SK-N-SH treated with all-trans-retinoic acid at 6 μM for 48 hours (cell line): ENCODE measurements around the gene DTHD1.

Source experiments
- BACH2 ChIP-seq: fragments of 250-450 bp; sonication (Bioruptor Pico); IDR thresholded peaks from 2 replicates; pipeline ENCODE4 v1.9.0; 2021; ENCODE audit warnings: mild to moderate bottlenecking, borderline replicate concordance
- SNAI2 ChIP-seq: fragments of 250-450 bp; sonication (Bioruptor Pico); IDR thresholded peaks from 2 replicates; pipeline ENCODE4 v1.5.0; 2020; ENCODE audit warnings: mild to moderate bottlenecking, moderate library complexity
- ZC3H10 ChIP-seq: fragments of 250-450 bp; sonication (Bioruptor Pico); IDR thresholded peaks from 2 replicates; pipeline ENCODE4 v1.5.1; 2021; ENCODE audit warnings: mild to moderate bottlenecking, moderate library complexity
- ZFP30 ChIP-seq: fragments of 450-650 bp; formaldehyde crosslinking; IDR thresholded peaks from 2 replicates; pipeline ENCODE4 v1.5.0; 2022; ENCODE audit warnings: mild to moderate bottlenecking, moderate library complexity
- TF ChIP-seq, protein P1 (sequence below): fragments of 250-450 bp; sonication (Bioruptor Pico); IDR thresholded peaks from 2 replicates; pipeline ENCODE4 v1.8.0; 2020; ENCODE audit warnings: mild to moderate bottlenecking, moderate library complexity, borderline replicate concordance

DNA sequence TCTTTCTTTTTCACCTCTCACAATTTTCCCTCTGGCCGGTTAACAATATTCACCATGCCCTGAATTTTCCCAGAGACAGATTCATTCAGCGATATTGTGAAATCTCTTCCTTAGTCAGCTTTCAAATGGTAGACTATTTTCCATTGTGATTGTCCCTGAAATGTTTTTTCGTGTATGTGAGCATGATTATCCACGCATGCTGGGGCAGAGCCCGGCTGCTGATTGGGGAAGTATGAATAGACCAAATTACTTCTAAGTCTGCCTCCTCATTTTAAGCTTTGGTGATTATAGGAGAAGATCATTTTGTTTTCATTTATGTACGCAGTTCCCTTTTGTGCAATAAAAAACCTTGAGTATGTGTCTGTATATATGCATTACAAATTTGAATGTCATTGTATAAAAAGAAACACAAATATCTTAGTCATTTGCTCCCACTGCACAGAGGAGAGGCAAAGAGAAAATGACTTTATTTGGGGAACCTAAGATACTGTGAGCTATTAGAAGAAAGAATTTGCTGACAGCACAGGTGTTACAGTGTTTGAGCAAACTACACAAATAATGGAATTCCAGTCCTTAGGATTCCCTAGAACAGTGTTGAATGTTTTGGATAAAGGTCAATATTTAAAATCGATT, 11.3 kb downstream of the DTHD1 start:
- TF ChIP-seq ZC3H10 (CRISPR knock-in tag) (no peak), SNAI2 (CRISPR knock-in tag) (no peak), ZFP30 (no peak), BACH2 (CRISPR knock-in tag) (no peak)
- TF ChIP-seq, protein P1, sequence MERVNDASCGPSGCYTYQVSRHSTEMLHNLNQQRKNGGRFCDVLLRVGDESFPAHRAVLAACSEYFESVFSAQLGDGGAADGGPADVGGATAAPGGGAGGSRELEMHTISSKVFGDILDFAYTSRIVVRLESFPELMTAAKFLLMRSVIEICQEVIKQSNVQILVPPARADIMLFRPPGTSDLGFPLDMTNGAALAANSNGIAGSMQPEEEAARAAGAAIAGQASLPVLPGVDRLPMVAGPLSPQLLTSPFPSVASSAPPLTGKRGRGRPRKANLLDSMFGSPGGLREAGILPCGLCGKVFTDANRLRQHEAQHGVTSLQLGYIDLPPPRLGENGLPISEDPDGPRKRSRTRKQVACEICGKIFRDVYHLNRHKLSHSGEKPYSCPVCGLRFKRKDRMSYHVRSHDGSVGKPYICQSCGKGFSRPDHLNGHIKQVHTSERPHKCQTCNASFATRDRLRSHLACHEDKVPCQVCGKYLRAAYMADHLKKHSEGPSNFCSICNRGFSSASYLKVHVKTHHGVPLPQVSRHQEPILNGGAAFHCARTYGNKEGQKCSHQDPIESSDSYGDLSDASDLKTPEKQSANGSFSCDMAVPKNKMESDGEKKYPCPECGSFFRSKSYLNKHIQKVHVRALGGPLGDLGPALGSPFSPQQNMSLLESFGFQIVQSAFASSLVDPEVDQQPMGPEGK = no peak
